Breast epithelium (tissue), 4 donors: Measurements from ENCODE around the gene CDH1. TPM values are rescaled to one million over a fixed set of nuclear protein-coding genes. Genes with fewer than 3 reads are reported as not detected.

ENCODE experiments used
- DNase-seq, 2 donors: peaks; one replicate each; pipeline ENCODE4 v3.0.0-alpha.2; 2019; ENCODE audit warnings: low spot score in 2 of 2
- H3K27ac ChIP-seq, 2 donors: fragments of 200-600 bp; sonication (generic) in 1 of 2; one replicate each; pipeline ENCODE4 v1.5.1; 2016 to 2019; ENCODE audit warnings: mild to moderate bottlenecking in 1 of 2
- H3K27me3 ChIP-seq, 2 donors: fragments of 200-600 bp; sonication (generic) in 1 of 2; one replicate each; pipeline versions ENCODE4 v1.5.1 to v1.6.0; 2017 to 2019; ENCODE audit warnings: control low read depth in 1 of 2, mild to moderate bottlenecking in 1 of 2
- H3K36me3 ChIP-seq: fragments of 200-600 bp; one replicate; pipeline ENCODE4 v1.5.1; 2019
- H3K4me1 ChIP-seq, 2 donors: fragments of 200-600 bp; sonication (generic); one replicate each; pipeline ENCODE4 v1.5.1; 2016 to 2019; ENCODE audit warnings: control low read depth in 1 of 2
- H3K4me3 ChIP-seq, 3 donors: fragments of 200-600 bp; sonication (generic); 1 replicate in 2 of 3; 2 replicates in 1 of 3; pipeline ENCODE4 v1.5.1; 2016 to 2019; ENCODE audit warnings: mild to moderate bottlenecking in 3 of 3, moderate library complexity in 2 of 3
- H3K9me3 ChIP-seq, 2 donors: fragments of 200-600 bp; sonication (generic) in 1 of 2; one replicate each; pipeline ENCODE4 v1.5.1; 2016 to 2019; ENCODE audit warnings: control low read depth in 1 of 2
- POLR2A ChIP-seq: fragments of 450-650 bp; IDR thresholded peaks from one replicate; pipeline ENCODE4 v1.6.1; 2016; ENCODE audit warnings: antibody characterized with exemption, mild to moderate bottlenecking, moderate library complexity
- POLR2AphosphoS5 ChIP-seq, 3 donors: sonication (generic); formaldehyde crosslinking; IDR thresholded peaks; one replicate each; pipeline ENCODE4 v1.6.1; 2017; ENCODE audit warnings: antibody characterized with exemption in 3 of 3
- intact Hi-C: fragments of 100-400 bp; cut with DNase I; formaldehyde crosslinking; loops from one replicate; pipeline ENCODE4 v1.15.1; 2023; ENCODE audit warnings: low total_unique reads
- total RNA-seq, 3 donors: library from RNA; depleted of rRNA; stranded (reverse); fragments of >200 nt; gene quantifications; one replicate each; pipeline ENCODE4 v1.1.0, GENCODE V29; 2016
- TF ChIP-seq, protein P1 (sequence below), 3 donors: fragments of 450-650 bp; IDR thresholded peaks; one replicate each; pipeline ENCODE4 v1.5.1; 2016 to 2017; ENCODE audit warnings: antibody characterized with exemption in 3 of 3, mild to moderate bottlenecking in 3 of 3, moderate library complexity in 3 of 3

The CDH1 gene
- total RNA-seq, 3 donors from 2014 or later: 0.16 to 127 (median 86.5) TPM

DNA sequence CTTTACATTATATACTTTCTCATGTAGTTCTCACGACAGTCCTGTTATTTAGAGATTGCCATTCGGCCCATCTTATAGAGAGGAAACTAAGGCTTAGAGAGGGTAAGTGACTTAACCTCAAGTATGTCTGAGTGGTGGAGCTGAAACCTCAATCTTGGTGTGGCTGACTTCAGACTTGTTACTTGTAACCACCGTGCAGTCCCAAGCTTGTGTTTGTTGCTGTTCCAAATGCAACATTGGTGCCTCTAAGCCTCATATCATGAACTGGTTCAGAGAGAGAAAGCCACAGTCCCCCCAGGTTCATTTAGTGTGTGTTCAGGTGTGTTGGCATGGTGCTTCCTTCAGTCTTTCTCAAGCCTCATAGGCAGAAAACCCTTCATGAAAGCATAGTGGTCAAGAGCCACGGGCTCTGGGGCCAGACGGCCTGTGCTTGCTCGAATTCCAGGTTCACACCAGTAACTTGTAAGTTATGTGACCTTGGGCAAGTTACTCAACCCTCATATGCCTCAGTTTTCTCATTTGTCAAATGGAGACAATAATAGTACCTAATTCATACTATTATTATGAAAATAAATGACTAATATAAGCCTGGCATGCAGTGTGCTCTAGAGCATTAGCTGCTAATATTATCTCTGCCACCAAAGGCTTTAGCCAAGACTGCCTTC lies 39.9 kb downstream of the CDH1 start:
- Histone ChIP-seq H3K9me3 (no peaks in the 10 kb centered on the region), H3K4me3 (no peak overlapping the region), H3K36me3 (no peaks in the 10 kb centered on the region), H3K27me3 (no peaks in the 10 kb centered on the region), H3K27ac (peak overlapping the region; percentile 4 to 88), H3K4me1 (peaks cover 3 to 22% of the 10 kb centered on the region in 2 donors)
- intact Hi-C loops: no loop called here
- TF ChIP-seq POLR2AphosphoS5 (IDR thresholded peaks at IDR 0.05) (no peak), POLR2A (no peak)
- TF ChIP-seq, protein P1, sequence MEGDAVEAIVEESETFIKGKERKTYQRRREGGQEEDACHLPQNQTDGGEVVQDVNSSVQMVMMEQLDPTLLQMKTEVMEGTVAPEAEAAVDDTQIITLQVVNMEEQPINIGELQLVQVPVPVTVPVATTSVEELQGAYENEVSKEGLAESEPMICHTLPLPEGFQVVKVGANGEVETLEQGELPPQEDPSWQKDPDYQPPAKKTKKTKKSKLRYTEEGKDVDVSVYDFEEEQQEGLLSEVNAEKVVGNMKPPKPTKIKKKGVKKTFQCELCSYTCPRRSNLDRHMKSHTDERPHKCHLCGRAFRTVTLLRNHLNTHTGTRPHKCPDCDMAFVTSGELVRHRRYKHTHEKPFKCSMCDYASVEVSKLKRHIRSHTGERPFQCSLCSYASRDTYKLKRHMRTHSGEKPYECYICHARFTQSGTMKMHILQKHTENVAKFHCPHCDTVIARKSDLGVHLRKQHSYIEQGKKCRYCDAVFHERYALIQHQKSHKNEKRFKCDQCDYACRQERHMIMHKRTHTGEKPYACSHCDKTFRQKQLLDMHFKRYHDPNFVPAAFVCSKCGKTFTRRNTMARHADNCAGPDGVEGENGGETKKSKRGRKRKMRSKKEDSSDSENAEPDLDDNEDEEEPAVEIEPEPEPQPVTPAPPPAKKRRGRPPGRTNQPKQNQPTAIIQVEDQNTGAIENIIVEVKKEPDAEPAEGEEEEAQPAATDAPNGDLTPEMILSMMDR (IDR thresholded peaks at IDR 0.05): no peak
- no peak for DNase-seq

DNA sequence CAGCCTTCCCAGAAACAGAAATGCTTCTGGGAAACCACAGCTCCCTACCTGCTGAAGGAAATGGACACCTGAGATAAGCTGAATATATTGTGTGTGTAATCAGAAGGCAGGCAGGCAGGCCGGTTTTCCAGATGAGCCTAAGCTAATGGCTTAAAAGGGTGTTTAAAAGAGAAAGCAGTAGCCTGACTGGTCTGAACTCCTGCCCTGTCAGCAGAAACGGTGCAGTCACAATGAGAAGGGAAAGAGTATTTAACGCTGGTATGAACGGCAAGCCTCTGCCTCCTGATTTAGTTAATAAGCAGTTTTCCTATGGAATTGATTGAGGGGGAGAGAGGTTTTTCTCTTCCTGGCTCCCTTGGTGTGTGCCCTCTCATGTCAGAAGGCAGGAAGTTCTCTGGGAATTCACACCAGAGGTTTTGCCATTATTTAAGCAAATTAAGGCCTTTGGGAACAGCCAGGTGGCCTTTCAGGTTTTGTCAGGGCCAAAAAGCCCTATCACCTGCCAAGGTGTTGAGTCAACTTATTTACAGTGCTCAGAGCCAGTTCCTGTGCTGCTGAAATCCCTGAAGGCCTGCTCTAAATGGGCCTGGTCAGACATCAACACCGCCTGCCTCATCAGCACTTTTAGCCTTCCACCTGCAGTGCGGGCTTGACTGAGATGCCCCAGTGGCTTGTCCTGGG lies 41.6 kb downstream of the CDH1 start:
- intact Hi-C loops: no loop called here
- Histone ChIP-seq H3K27ac (peak overlapping the region; percentile 83 to 88), H3K4me1 (peaks cover 3 to 22% of the 10 kb centered on the region in 2 donors)

DNA sequence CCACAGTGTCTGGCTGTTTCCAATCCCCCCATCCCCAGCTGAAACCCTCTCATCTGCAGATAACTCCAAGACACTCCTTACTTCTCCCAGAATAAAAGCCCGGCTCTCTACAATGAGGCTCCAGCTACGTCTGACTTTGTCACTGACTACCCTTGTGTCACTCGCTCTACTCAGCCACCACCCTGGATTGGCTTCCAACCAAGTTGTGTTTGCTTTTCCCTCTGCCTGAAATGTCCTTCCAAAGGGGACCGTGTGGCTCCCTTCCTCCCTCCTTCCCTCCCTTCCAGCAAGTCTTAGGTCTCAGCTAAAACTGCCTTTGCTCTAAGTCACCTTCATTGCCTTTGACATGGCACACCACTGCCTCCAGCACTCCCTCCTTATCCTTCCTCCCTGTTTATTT lies 42.8 kb downstream of the CDH1 start:
- no peak for TF ChIP-seq POLR2A
- TF ChIP-seq, protein P1 (IDR thresholded peaks at IDR 0.05): no peak
- no peak for TF ChIP-seq POLR2AphosphoS5 (IDR thresholded peaks at IDR 0.05)
- peak overlapping the region; percentile 83 to 88 for H3K27ac ChIP-seq
- no peaks in the 10 kb centered on the region for H3K27me3 ChIP-seq
- H3K9me3 ChIP-seq: no peaks in the 10 kb centered on the region
- DNase-seq: peak in 1 of 2 donors; percentile 59
- H3K4me3 ChIP-seq: no peak overlapping the region
- H3K36me3 ChIP-seq: no peaks in the 10 kb centered on the region
- H3K4me1 ChIP-seq: peaks cover 3 to 22% of the 10 kb centered on the region in 2 donors
- intact Hi-C loops: no loop called here

More for the DNA sequence above, 41.6 kb downstream of the CDH1 start:
- peak in 1 of 2 donors; percentile 78 for DNase-seq
- H3K27me3 ChIP-seq: no peaks in the 10 kb centered on the region
- H3K9me3 ChIP-seq: no peaks in the 10 kb centered on the region
- TF ChIP-seq, protein P1 (IDR thresholded peaks at IDR 0.05): no peak
- TF ChIP-seq POLR2AphosphoS5 (IDR thresholded peaks at IDR 0.05) (peak in 1 of 3 donors; percentile 60), POLR2A (no peak)
- H3K36me3 ChIP-seq: no peaks in the 10 kb centered on the region
- no peak overlapping the region for H3K4me3 ChIP-seq

DNA sequence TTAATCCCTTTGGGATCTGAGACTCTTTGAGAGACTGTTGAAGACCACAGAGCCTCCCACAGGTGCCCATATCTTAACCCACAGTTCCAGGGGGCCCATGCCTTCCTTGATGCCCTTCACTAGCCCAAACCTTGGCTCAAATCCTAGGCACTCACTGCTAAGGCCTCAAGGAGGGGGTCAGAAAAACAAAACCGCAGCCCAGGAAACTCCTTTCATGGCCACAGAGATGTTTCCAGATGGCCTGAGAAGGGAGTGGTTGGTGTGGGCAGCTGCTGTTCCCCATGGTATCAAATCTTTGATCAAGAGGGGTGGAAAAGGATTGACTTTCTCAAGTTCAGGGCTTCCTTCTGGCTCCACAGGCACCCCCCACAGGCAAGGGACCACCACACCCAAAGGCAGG lies 44.7 kb downstream of the CDH1 start:
- Histone ChIP-seq H3K9me3 (no peaks in the 10 kb centered on the region), H3K27me3 (no peaks in the 10 kb centered on the region), H3K27ac (peak overlapping the region in 1 of 2 donors; percentile 64), H3K4me3 (no peak overlapping the region), H3K4me1 (peaks cover 3 to 22% of the 10 kb centered on the region in 2 donors), H3K36me3 (no peaks in the 10 kb centered on the region)
- intact Hi-C loops: no loop called here
- TF ChIP-seq POLR2A: no peak
- no peak for TF ChIP-seq POLR2AphosphoS5 (IDR thresholded peaks at IDR 0.05)
- TF ChIP-seq, protein P1 (IDR thresholded peaks at IDR 0.05): no peak
- DNase-seq: no peak
